NOMO-1 treated with dmso at 0.1 percent for 144 hours (cell line): ENCODE results near the gene F10.

Source experiments
- DNase-seq: peaks from one replicate; lab custom pipeline; 2025; ENCODE audit not compliant: unreplicated experiment; lab: John Stamatoyannopoulos, UW

The F10 gene

GRCh38 chr13:113187883-113188665, 65.5 kb downstream of the F10 start:
- DNase-seq, result no peak

GRCh38 chr13:113190181-113190580, 67.6 kb downstream of the F10 start:
- DNase-seq, result no peak

DNA sequence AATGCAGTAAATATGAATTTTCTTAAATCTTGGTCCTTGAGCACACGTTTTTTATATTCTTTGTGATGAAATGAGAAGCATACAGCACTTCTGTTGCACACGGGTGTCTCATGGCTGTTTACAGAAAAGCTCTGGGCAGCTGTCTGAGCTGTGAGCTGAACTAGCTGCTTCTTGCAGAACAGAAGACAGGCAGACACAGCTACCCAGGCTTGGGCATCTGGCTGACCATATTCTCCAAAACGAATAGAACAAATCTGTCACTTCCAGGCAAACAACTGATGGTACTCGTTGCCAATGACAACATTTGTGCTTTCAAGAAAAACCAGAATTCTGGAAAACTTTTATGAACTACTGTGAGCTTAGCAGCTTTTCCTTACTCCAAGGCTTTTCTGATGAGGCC, 69.7 kb downstream of the F10 start:
- DNase-seq, result no peak

DNA sequence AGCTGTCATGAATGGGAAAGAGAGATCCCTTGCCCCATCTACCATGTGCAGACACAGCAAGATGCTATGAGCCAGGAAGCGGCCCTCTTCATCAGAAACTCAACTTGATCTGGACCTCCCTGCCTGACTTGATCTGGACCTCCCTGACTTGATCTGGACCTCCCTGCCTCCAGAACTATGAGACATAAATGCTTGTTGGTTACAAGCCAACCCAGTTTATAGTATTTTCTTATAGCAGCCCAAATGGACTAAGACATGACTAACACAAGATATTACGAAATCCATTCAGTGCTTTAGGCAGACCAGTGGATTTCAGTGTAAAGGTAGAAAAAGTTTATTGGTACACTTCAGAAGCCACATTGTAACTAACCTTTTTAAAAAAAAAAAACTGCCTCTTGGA, 70.3 kb downstream of the F10 start:
- no peak for DNase-seq

GRCh38 chr13:113195360-113195759, 72.8 kb downstream of the F10 start:
- no peak for DNase-seq

- no peak for DNase-seq
These were observed 74.6 kb downstream of the F10 start for GRCh38 chr13:113196970-113197737.
